Liver (tissue), 9 donors: ENCODE results near the gene SOX21. TPM values are rescaled to one million over a fixed set of nuclear protein-coding genes. Genes with fewer than 3 reads are reported as not detected.

Experiments
- DNase-seq: peaks from one replicate; pipeline ENCODE4 v3.0.0-alpha.2; 2017; ENCODE audit warnings: low spot score
- H3K27ac ChIP-seq, 2 donors: one replicate each; pipeline ENCODE4 v1.7.0; 2013; ENCODE audit warnings: inconsistent platforms in 2 of 2, low read length in 2 of 2, control low read depth in 1 of 2, low read depth in 1 of 2, mild to moderate bottlenecking in 1 of 2
- H3K27me3 ChIP-seq, 4 donors: one replicate each; pipeline versions ENCODE4 v1.6.1 to v1.7.0; 2013; ENCODE audit warnings: low read length in 3 of 4, inconsistent platforms in 1 of 4, mild to moderate bottlenecking in 1 of 4, moderate library complexity in 1 of 4; ENCODE audit not compliant: control insufficient read depth in 4 of 4, insufficient read depth in 4 of 4
- H3K36me3 ChIP-seq, 4 donors: one replicate each; pipeline versions ENCODE4 v1.6.1 to v1.7.0; 2013; ENCODE audit warnings: low read length in 3 of 4, mild to moderate bottlenecking in 3 of 4, low read depth in 1 of 4, moderate library complexity in 1 of 4; ENCODE audit not compliant: control insufficient read depth in 4 of 4, insufficient read depth in 3 of 4
- H3K4me1 ChIP-seq, 4 donors: one replicate each; pipeline versions ENCODE4 v1.6.1 to v1.7.0; 2013; ENCODE audit warnings: low read length in 3 of 4, mild to moderate bottlenecking in 3 of 4, moderate library complexity in 1 of 4; ENCODE audit not compliant: control insufficient read depth in 4 of 4, insufficient read depth in 4 of 4
- H3K4me3 ChIP-seq, 3 donors: one replicate each; pipeline versions ENCODE4 v1.6.1 to v1.7.0; 2013; ENCODE audit warnings: low read length in 3 of 3, control low read depth in 1 of 3, low read depth in 1 of 3, mild to moderate bottlenecking in 1 of 3
- H3K9ac ChIP-seq, 2 donors: one replicate each; pipeline ENCODE4 v1.7.0; 2013; ENCODE audit warnings: low read length in 2 of 2, mild to moderate bottlenecking in 2 of 2, moderate library complexity in 2 of 2, control low read depth in 1 of 2, low read depth in 1 of 2
- H3K9me3 ChIP-seq, 4 donors: one replicate each; pipeline versions ENCODE4 v1.6.1 to v1.7.0; 2013; ENCODE audit warnings: low read length in 3 of 4; ENCODE audit not compliant: control insufficient read depth in 4 of 4
- EGR1 ChIP-seq, 2 donors: IDR thresholded peaks; 2 replicates each; pipeline ENCODE4 v1.6.1; 2016 to 2018; ENCODE audit warnings: antibody characterized with exemption in 2 of 2, low read depth in 2 of 2
- FOXA1 ChIP-seq: IDR thresholded peaks from 2 replicates; pipeline ENCODE4 v1.6.1; 2016; ENCODE audit warnings: antibody characterized with exemption
- FOXA2 ChIP-seq: IDR thresholded peaks from 2 replicates; pipeline ENCODE4 v1.6.1; 2016; ENCODE audit warnings: antibody characterized with exemption
- GABPA ChIP-seq, 2 donors: IDR thresholded peaks in 1 of 2; conservative IDR thresholded peaks in 1 of 2; 2 replicates each; pipeline ENCODE4 v1.6.1; 2016; ENCODE audit warnings: antibody characterized with exemption in 2 of 2, mild to moderate bottlenecking in 1 of 2, moderate library complexity in 1 of 2
- HNF4A ChIP-seq, 2 donors: conservative IDR thresholded peaks; 2 replicates each; pipeline ENCODE4 v1.6.1; 2016; ENCODE audit warnings: antibody characterized with exemption in 2 of 2, mild to moderate bottlenecking in 2 of 2
- HNF4G ChIP-seq: IDR thresholded peaks from 2 replicates; pipeline ENCODE4 v1.6.1; 2016; ENCODE audit warnings: antibody characterized with exemption
- JUND ChIP-seq, 2 donors: IDR thresholded peaks; 2 replicates each; pipeline ENCODE4 v1.6.1; 2016; ENCODE audit warnings: antibody characterized with exemption in 2 of 2
- NR2F2 ChIP-seq: IDR thresholded peaks from 2 replicates; pipeline ENCODE4 v1.6.1; 2016; ENCODE audit warnings: antibody characterized with exemption
- RAD21 ChIP-seq, 2 donors: IDR thresholded peaks; 2 replicates each; pipeline ENCODE4 v1.6.1; 2016; ENCODE audit warnings: antibody characterized with exemption in 2 of 2, mild to moderate bottlenecking in 2 of 2
- SP1 ChIP-seq: IDR thresholded peaks from 2 replicates; pipeline ENCODE4 v1.6.1; 2018; ENCODE audit warnings: antibody characterized with exemption, mild to moderate bottlenecking
- TAF1 ChIP-seq: conservative IDR thresholded peaks from 2 replicates; pipeline ENCODE4 v1.6.1; 2016; ENCODE audit warnings: antibody characterized with exemption, mild to moderate bottlenecking
- YY1 ChIP-seq: IDR thresholded peaks from 2 replicates; pipeline ENCODE4 v1.6.1; 2016; ENCODE audit warnings: antibody characterized with exemption, mild to moderate bottlenecking
- WGBS: extraction: QIAGEN DNeasy Blood & Tissue Kit; methylation state at CpG from one replicate; pipeline ENCODE4 v1.1.7; 2013; 5-methylcytosine and 5-hydroxymethylcytosine counted together
- polyA plus RNA-seq, 2 donors: library from polyadenylated mRNA; stranded (reverse) in 1 of 2; unstranded in 1 of 2; fragments of 200-250 nt in 1 of 2; fragments of >200 nt in 1 of 2; fragmentation: Nextera tagmentation in 1 of 2; extraction: Ambion mirVana in 1 of 2; gene quantifications; one replicate each; pipeline versions ENCODE4 v1.2.1 to v1.2.3, GENCODE V29; 2013 to 2015
- total RNA-seq, 2 donors: library from RNA; depleted of rRNA; stranded (reverse); fragments of >200 nt; gene quantifications; one replicate each; pipeline ENCODE4 v1.2.3, GENCODE V29; 2014
- TF ChIP-seq, protein P1 (sequence below): IDR thresholded peaks from 2 replicates; pipeline ENCODE4 v1.6.1; 2016; ENCODE audit warnings: antibody characterized with exemption, mild to moderate bottlenecking
- TF ChIP-seq, protein P2 (sequence below): IDR thresholded peaks from 2 replicates; pipeline ENCODE4 v1.6.1; 2016; ENCODE audit warnings: antibody characterized with exemption
- TF ChIP-seq, protein P3 (sequence below): fragments of 150-350 bp; IDR thresholded peaks from 2 replicates; pipeline ENCODE4 v1.5.1; 2017; ENCODE audit warnings: improper control_type of control experiment, low read depth, low read length; ENCODE audit not compliant: missing input control
- donor health status: healthy.
- donor health status: healthy.
- donor health status: healthy.
- donor health status: healthy.
- donor health status: healthy.

SOX21 gene
- total and polyA plus RNA-seq, 4 donors: not detected

DNA sequence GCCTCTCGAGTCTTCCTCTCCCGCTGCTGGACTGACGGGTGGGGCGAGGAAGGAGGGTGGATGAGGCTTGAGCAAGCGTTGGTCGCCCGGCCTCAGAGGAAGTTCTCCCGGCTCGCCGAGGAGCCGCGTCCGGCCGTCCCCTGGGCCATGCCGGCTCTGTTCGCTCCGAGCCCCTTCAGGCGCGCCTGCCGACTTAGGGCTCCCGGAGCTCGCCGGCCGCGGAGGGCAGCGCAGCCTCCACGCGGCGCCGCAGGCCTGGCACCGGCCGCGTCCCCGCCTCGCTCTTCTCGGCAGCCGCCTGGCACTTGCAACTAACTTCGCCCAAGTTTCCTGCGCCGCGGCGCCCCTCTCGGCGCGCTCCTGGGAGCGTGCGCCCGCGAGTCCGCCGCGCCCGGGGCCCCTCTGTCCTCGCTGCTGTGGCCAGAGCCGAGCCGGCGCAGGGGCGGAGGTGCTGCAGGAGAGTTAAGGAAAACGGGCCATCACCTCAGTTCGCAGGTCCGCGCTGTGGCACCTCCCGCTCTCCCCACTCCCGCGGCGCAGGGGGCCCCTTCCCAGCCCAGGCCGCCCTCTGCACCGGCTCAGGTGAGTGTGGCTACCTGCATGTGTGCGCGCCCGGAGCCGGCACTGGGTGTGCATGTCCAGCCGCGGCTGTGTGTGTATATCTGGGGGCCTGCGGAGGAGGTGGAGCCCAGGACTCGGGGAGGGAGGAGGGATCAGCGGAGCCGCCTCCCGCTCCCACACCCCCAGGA lies 641 bp upstream of the SOX21 start:
- WGBS: 2% methylated on average over 79 of the region's 79 CpGs
- Histone ChIP-seq H3K4me3 (peak overlapping the region in 1 of 3 donors; percentile 50), H3K36me3 (no peaks in the 10 kb centered on the region), H3K27me3 (peaks cover 3 to 23% (median 20%) of the 10 kb centered on the region in 4 donors), H3K27ac (no peak overlapping the region), H3K9me3 (no peaks in the 10 kb centered on the region), H3K4me1 (peaks cover 19 to 27% (median 26%) of the 10 kb centered on the region in 4 donors), H3K9ac (no peak overlapping the region)
- no peak for DNase-seq
- TF ChIP-seq JUND (IDR thresholded peaks at IDR 0.05) (no peak), HNF4G (no peak), SP1 (no peak), FOXA1 (no peak), TAF1 (no peak), FOXA2 (no peak), RAD21 (IDR thresholded peaks at IDR 0.05) (no peak), GABPA (IDR thresholded peaks at IDR 0.05 in 1 of 2, conservative IDR thresholded peaks at IDR 0.05 in 1 of 2) (no peak), YY1 (no peak), EGR1 (IDR thresholded peaks at IDR 0.05; ENCODE audit: low read depth in 2 of 2) (no peak)
- TF ChIP-seq, protein P1, sequence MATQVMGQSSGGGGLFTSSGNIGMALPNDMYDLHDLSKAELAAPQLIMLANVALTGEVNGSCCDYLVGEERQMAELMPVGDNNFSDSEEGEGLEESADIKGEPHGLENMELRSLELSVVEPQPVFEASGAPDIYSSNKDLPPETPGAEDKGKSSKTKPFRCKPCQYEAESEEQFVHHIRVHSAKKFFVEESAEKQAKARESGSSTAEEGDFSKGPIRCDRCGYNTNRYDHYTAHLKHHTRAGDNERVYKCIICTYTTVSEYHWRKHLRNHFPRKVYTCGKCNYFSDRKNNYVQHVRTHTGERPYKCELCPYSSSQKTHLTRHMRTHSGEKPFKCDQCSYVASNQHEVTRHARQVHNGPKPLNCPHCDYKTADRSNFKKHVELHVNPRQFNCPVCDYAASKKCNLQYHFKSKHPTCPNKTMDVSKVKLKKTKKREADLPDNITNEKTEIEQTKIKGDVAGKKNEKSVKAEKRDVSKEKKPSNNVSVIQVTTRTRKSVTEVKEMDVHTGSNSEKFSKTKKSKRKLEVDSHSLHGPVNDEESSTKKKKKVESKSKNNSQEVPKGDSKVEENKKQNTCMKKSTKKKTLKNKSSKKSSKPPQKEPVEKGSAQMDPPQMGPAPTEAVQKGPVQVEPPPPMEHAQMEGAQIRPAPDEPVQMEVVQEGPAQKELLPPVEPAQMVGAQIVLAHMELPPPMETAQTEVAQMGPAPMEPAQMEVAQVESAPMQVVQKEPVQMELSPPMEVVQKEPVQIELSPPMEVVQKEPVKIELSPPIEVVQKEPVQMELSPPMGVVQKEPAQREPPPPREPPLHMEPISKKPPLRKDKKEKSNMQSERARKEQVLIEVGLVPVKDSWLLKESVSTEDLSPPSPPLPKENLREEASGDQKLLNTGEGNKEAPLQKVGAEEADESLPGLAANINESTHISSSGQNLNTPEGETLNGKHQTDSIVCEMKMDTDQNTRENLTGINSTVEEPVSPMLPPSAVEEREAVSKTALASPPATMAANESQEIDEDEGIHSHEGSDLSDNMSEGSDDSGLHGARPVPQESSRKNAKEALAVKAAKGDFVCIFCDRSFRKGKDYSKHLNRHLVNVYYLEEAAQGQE: no peak
- TF ChIP-seq, protein P2, sequence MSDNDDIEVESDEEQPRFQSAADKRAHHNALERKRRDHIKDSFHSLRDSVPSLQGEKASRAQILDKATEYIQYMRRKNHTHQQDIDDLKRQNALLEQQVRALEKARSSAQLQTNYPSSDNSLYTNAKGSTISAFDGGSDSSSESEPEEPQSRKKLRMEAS: no peak
- TF ChIP-seq, protein P3, sequence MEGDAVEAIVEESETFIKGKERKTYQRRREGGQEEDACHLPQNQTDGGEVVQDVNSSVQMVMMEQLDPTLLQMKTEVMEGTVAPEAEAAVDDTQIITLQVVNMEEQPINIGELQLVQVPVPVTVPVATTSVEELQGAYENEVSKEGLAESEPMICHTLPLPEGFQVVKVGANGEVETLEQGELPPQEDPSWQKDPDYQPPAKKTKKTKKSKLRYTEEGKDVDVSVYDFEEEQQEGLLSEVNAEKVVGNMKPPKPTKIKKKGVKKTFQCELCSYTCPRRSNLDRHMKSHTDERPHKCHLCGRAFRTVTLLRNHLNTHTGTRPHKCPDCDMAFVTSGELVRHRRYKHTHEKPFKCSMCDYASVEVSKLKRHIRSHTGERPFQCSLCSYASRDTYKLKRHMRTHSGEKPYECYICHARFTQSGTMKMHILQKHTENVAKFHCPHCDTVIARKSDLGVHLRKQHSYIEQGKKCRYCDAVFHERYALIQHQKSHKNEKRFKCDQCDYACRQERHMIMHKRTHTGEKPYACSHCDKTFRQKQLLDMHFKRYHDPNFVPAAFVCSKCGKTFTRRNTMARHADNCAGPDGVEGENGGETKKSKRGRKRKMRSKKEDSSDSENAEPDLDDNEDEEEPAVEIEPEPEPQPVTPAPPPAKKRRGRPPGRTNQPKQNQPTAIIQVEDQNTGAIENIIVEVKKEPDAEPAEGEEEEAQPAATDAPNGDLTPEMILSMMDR: no peak

- 3% methylated on average over 97 of the region's 97 CpGs for WGBS
- peak overlapping the region in 1 of 3 donors; percentile 50 for H3K4me3 ChIP-seq
- peaks cover 19 to 30% (median 28%) of the 10 kb centered on the region in 4 donors for H3K4me1 ChIP-seq
These were observed 621 bp downstream of the SOX21 start for GRCh38 chr13:94711561-94712286.

More at GRCh38 chr13:94711561-94712286, 621 bp downstream of the SOX21 start:
- H3K36me3 ChIP-seq: no peaks in the 10 kb centered on the region
- H3K9ac ChIP-seq: no peak overlapping the region
- H3K27ac ChIP-seq: no peak overlapping the region
- TF ChIP-seq NR2F2: no peak
- no peak for TF ChIP-seq TAF1
- TF ChIP-seq HNF4A (conservative IDR thresholded peaks at IDR 0.05): no peak
- TF ChIP-seq, protein P1: no peak
- TF ChIP-seq SP1: no peak
- TF ChIP-seq HNF4G: no peak
- no peak for TF ChIP-seq EGR1 (IDR thresholded peaks at IDR 0.05; ENCODE audit: low read depth in 2 of 2)
- H3K9me3 ChIP-seq: no peaks in the 10 kb centered on the region
- H3K27me3 ChIP-seq: peaks cover 3 to 26% (median 25%) of the 10 kb centered on the region in 4 donors
- DNase-seq: no peak
